ENCODE data around the gene GRIK5.

GRCh38 chr19:42065511-42065910 lies 4.5 kb downstream of the GRIK5 start:
- TF ChIP-seq CTCF (IDR thresholded peaks at IDR 0.05; ENCODE audit: low read depth, low read length, poor library complexity, severe bottlenecking): no peak
- TF ChIP-seq EZH2phosphoT487 (IDR thresholded peaks at IDR 0.05; ENCODE audit: borderline replicate concordance, low read length): no peak

Measured in DOHH2 (cell line).